Measurements from ENCODE around the gene NCAM1.

DNA sequence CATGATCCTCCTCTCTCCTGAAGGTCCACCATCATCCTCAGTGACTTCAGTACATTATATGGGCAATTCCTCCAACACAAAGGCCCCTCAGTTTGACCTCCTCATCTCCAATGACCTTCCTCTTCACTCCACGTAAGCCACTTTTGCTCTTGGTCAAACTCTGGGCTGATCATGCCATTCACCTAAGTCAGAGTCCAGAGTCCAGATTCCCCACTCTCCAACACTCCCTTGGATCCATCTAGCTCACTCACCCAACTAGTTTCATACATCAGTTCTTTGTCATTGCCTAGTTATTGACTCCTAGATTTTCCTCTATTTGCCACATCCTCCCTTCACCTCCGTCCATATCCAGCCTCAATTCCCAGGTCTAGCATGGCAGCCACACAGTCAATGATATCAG lies 322.7 kb downstream of the NCAM1 start:
- TF ChIP-seq, protein P1, sequence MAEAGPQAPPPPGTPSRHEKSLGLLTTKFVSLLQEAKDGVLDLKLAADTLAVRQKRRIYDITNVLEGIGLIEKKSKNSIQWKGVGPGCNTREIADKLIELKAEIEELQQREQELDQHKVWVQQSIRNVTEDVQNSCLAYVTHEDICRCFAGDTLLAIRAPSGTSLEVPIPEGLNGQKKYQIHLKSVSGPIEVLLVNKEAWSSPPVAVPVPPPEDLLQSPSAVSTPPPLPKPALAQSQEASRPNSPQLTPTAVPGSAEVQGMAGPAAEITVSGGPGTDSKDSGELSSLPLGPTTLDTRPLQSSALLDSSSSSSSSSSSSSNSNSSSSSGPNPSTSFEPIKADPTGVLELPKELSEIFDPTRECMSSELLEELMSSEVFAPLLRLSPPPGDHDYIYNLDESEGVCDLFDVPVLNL (CRISPR knock-in tag; IDR thresholded peaks at IDR 0.05; ENCODE audit: borderline replicate concordance, low read depth), result no peak
- no peak for TF ChIP-seq ZNF263 (CRISPR knock-in tag; IDR thresholded peaks at IDR 0.05; ENCODE audit: low read depth)
